ENCODE measurements around the gene CLEC16A.

Gene CLEC16A

DNA sequence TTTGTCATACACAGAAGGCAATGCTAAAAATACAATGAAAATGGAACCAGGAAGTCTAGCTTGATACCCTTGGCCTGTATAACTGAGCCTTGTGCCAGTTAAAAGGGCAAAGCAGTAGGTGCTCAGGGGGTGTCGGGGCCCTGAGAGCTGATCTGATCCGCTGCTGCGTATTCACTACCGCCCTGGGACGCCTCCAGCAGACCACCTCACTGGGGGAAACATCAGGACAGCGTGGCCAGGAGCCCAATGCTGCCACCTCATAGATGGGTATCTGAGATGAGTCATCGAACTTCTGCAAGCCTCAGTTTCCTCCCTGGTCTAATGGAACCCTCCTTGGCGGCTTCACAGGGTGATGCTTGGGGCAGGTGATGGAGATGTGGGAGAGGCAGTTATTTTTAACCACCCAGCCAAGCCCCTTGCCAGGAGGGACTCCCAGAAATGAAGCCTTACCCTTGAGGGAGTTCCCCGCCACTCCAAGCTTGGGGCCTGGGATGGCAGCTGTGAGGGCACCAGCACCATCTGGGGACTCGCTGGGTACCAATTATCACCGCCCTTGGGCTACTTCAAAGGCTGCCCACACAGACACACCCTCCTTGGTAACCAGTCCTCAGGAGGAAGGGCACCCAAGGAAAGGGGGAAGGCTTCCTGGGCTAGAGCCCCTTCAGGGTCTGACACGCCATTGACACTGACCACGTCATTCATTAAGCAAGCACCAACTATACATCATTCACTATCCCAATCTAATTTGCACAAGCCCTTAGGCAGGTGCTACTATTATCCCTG is 9.8 kb upstream of the CLEC16A start:
- H4K20me1 ChIP-seq (ENCODE audit: insufficient read depth), result no peaks in the 10 kb centered on the region
- H3K4me1 ChIP-seq (ENCODE audit: low read depth, poor library complexity, severe bottlenecking), result peaks cover 30% of the 10 kb centered on the region
- no peak overlapping the region for H3K27ac ChIP-seq
- no peak overlapping the region for H3K9ac ChIP-seq
- H3K79me2 ChIP-seq (ENCODE audit: insufficient read depth, low read depth), result peaks cover 18% of the 10 kb centered on the region; the same call in 1 of the 2 replicates
- TF ChIP-seq, protein P1, sequence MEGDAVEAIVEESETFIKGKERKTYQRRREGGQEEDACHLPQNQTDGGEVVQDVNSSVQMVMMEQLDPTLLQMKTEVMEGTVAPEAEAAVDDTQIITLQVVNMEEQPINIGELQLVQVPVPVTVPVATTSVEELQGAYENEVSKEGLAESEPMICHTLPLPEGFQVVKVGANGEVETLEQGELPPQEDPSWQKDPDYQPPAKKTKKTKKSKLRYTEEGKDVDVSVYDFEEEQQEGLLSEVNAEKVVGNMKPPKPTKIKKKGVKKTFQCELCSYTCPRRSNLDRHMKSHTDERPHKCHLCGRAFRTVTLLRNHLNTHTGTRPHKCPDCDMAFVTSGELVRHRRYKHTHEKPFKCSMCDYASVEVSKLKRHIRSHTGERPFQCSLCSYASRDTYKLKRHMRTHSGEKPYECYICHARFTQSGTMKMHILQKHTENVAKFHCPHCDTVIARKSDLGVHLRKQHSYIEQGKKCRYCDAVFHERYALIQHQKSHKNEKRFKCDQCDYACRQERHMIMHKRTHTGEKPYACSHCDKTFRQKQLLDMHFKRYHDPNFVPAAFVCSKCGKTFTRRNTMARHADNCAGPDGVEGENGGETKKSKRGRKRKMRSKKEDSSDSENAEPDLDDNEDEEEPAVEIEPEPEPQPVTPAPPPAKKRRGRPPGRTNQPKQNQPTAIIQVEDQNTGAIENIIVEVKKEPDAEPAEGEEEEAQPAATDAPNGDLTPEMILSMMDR (conservative IDR thresholded peaks at IDR 0.05; ENCODE audit: low read depth, low read length), result no peak
- H3K27me3 ChIP-seq (ENCODE audit: insufficient read depth, low read depth), result no peaks in the 10 kb centered on the region
- no peak overlapping the region for H2AFZ ChIP-seq (ENCODE audit: low read depth)
- no peaks in the 10 kb centered on the region for H3K36me3 ChIP-seq (ENCODE audit: insufficient read depth)
- no peak overlapping the region for H3K4me2 ChIP-seq
- no peak overlapping the region for H3K4me3 ChIP-seq (IDR thresholded peaks at IDR 0.05; ENCODE audit: insufficient read depth, low read depth, low read length)

- H3K9ac ChIP-seq, result no peak overlapping the region
- peaks cover 34% of the 10 kb centered on the region for H3K4me1 ChIP-seq (ENCODE audit: low read depth, poor library complexity, severe bottlenecking)
- no peak overlapping the region for H3K4me3 ChIP-seq (IDR thresholded peaks at IDR 0.05; ENCODE audit: insufficient read depth, low read depth, low read length)
- no peaks in the 10 kb centered on the region for H3K27me3 ChIP-seq (ENCODE audit: insufficient read depth, low read depth)
- peaks cover 27% of the 10 kb centered on the region; the same call in 1 of the 2 replicates for H3K79me2 ChIP-seq (ENCODE audit: insufficient read depth, low read depth)
- TF ChIP-seq, protein P1 (conservative IDR thresholded peaks at IDR 0.05; ENCODE audit: low read depth, low read length), result no peak
- H3K27ac ChIP-seq, result no peak overlapping the region
- no peak overlapping the region for H2AFZ ChIP-seq (ENCODE audit: low read depth)
- no peaks in the 10 kb centered on the region for H4K20me1 ChIP-seq (ENCODE audit: insufficient read depth)
- H3K4me2 ChIP-seq, result no peak overlapping the region
- H3K36me3 ChIP-seq (ENCODE audit: insufficient read depth), result no peaks in the 10 kb centered on the region
Observed at GRCh38 chr16:10935226-10935915, 9.0 kb upstream of the CLEC16A start.

GRCh38 chr16:10936272-10936984 is 7.9 kb upstream of the CLEC16A start:
- Histone ChIP-seq H4K20me1 (ENCODE audit: insufficient read depth) (no peaks in the 10 kb centered on the region), H3K27ac (no peak overlapping the region)

More at GRCh38 chr16:10936272-10936984, 7.9 kb upstream of the CLEC16A start:
- Histone ChIP-seq H3K36me3 (ENCODE audit: insufficient read depth) (no peaks in the 10 kb centered on the region), H3K27me3 (ENCODE audit: insufficient read depth, low read depth) (no peaks in the 10 kb centered on the region), H3K4me2 (no peak overlapping the region), H3K4me1 (ENCODE audit: low read depth, poor library complexity, severe bottlenecking) (peaks cover 37% of the 10 kb centered on the region), H2AFZ (ENCODE audit: low read depth) (no peak overlapping the region), H3K9ac (no peak overlapping the region), H3K79me2 (ENCODE audit: insufficient read depth, low read depth) (peaks cover 37% of the 10 kb centered on the region; the same call in 1 of the 2 replicates), H3K4me3 (IDR thresholded peaks at IDR 0.05; ENCODE audit: insufficient read depth, low read depth, low read length) (no peak overlapping the region)
- TF ChIP-seq, protein P1 (conservative IDR thresholded peaks at IDR 0.05; ENCODE audit: low read depth, low read length), result no peak
